OCI-LY7 (cell line): ENCODE data around the gene PLXNB2. TPM values are rescaled to one million over a fixed set of nuclear protein-coding genes. Genes with fewer than 3 reads are reported as not detected.

Experiments used
- BruUV-seq: library from RNA; stranded (reverse); fragments of 400-500 nt; replicated peaks from 2 replicates; lab custom pipeline; 2021; lab: Mats Ljungman, UMichigan
- CTCF ChIA-PET: fragments of 300-600 bp; sonication (Branson Sonifier 250); formaldehyde crosslinking; loops from one replicate; lab custom pipeline; 2022; ENCODE audit warnings: antibody characterized with exemption; ENCODE audit not compliant: unreplicated experiment; lab: Charles Lee
- POLR2A ChIA-PET: fragments of 300-600 bp; sonication (Branson Sonifier 250); formaldehyde crosslinking; loops from one replicate; lab custom pipeline; 2022; ENCODE audit warnings: antibody characterized with exemption; lab: Charles Lee
- DNase-seq: peaks from one replicate; pipeline ENCODE4 v3.0.0-alpha.2; 2015; ENCODE audit warnings: low spot score
- H2AFZ ChIP-seq: fragments of 200-600 bp; sonication (generic), shearing (Covaris generic); 2 replicates; pipeline ENCODE4 v1.6.1; 2014; ENCODE audit warnings: mild to moderate bottlenecking, antibody characterized with exemption, low read length, moderate library complexity
- H3K27ac ChIP-seq: fragments of 200-600 bp; sonication (generic); 2 replicates; pipeline ENCODE4 v1.5.1; 2014; ENCODE audit warnings: mixed run types, low read depth, mild to moderate bottlenecking, moderate library complexity, low read length, inconsistent platforms; ENCODE audit not compliant: poor library complexity, severe bottlenecking
- H3K36me3 ChIP-seq: fragments of 200-600 bp; sonication (generic); 2 replicates; pipeline ENCODE4 v1.6.1; 2014; ENCODE audit warnings: mild to moderate bottlenecking, antibody characterized with exemption, low read length, moderate library complexity, mixed read lengths; ENCODE audit not compliant: insufficient read depth
- H3K4me1 ChIP-seq: fragments of 200-600 bp; sonication (generic); 2 replicates; pipeline ENCODE4 v1.5.1; 2014; ENCODE audit warnings: mild to moderate bottlenecking, low read length; ENCODE audit not compliant: insufficient read depth, poor library complexity, severe bottlenecking
- H3K4me2 ChIP-seq: fragments of 200-600 bp; sonication (generic); 2 replicates; pipeline ENCODE4 v1.6.1; 2014; ENCODE audit warnings: mild to moderate bottlenecking, low read length
- H3K4me3 ChIP-seq: fragments of 200-600 bp; sonication (generic); 2 replicates; pipeline ENCODE4 v1.5.1; 2014; ENCODE audit warnings: mild to moderate bottlenecking, low read depth, low read length; ENCODE audit not compliant: poor library complexity, severe bottlenecking
- H3K79me2 ChIP-seq: fragments of 200-600 bp; sonication (generic); 2 replicates; pipeline ENCODE4 v1.6.1; 2016; ENCODE audit warnings: low read depth, mild to moderate bottlenecking, low read length, moderate library complexity, mixed read lengths; ENCODE audit not compliant: insufficient read depth
- H3K9me2 ChIP-seq: fragments of 200-600 bp; sonication (generic); 2 replicates; pipeline ENCODE4 v1.6.1; 2016; ENCODE audit warnings: mild to moderate bottlenecking, low read length, mixed read lengths; ENCODE audit not compliant: insufficient read depth
- H3K9me3 ChIP-seq: fragments of 200-600 bp; sonication (generic); 2 replicates; pipeline ENCODE4 v1.6.1; 2014; ENCODE audit warnings: mild to moderate bottlenecking, mixed run types, low read length, mixed read lengths
- H4K20me1 ChIP-seq: fragments of 200-600 bp; sonication (generic); 2 replicates; pipeline ENCODE4 v1.6.1; 2014; ENCODE audit warnings: mild to moderate bottlenecking, antibody characterized with exemption, low read length, moderate library complexity, mixed read lengths; ENCODE audit not compliant: insufficient read depth
- CTCF ChIP-seq: fragments of 200-600 bp; sonication (generic); conservative IDR thresholded peaks from 2 replicates; pipeline ENCODE4 v1.5.1; 2014; ENCODE audit warnings: mild to moderate bottlenecking, antibody characterized with exemption, low read length, moderate library complexity, mixed read lengths
- EZH2phosphoT487 ChIP-seq: fragments of 200-600 bp; sonication (generic); IDR thresholded peaks from 2 replicates; pipeline ENCODE4 v1.6.1; 2018; ENCODE audit warnings: low read depth, borderline replicate concordance, mild to moderate bottlenecking, mixed run types, antibody characterized with exemption, low read length, moderate library complexity, mixed read lengths
- intact Hi-C: fragments of 100-400 bp; cut with micrococcal nuclease; formaldehyde crosslinking; loops from one replicate; pipeline ENCODE4 v1.10.0; 2022; ENCODE audit not compliant: unreplicated experiment
- total RNA-seq, 2 experiments: library from RNA; depleted of rRNA in 1 of 2; stranded (reverse); fragments of >200 nt in 1 of 2; shearing (Covaris generic) in 1 of 2; gene quantifications; 2 replicates each; pipeline ENCODE4 v1.2.3, GENCODE V29; 2014 to 2022

The PLXNB2 gene
- total RNA-seq, 2 experiments from 2014 or later = 10.7 to 39.2 TPM

GRCh38 chr22:50308986-50309600 lies 1.6 kb upstream of the PLXNB2 start:
- TF ChIP-seq EZH2phosphoT487 (no peak), CTCF (no peak)
- Histone ChIP-seq H3K27ac (peak overlapping the region; percentile 46), H2AFZ (no peak overlapping the region), H3K9me3 (no peaks in the 10 kb centered on the region), H3K36me3 (no peaks in the 10 kb centered on the region), H4K20me1 (no peaks in the 10 kb centered on the region), H3K79me2 (no peaks in the 10 kb centered on the region), H3K4me1 (peaks cover 65% of the 10 kb centered on the region), H3K4me2 (peak overlapping the region; percentile 54), H3K4me3 (peak overlapping the region; percentile 6), H3K9me2 (no peaks in the 10 kb centered on the region)
- POLR2A ChIA-PET = no interaction called here
- no TSS peak for BruUV-seq
- CTCF ChIA-PET = no interaction called here
- intact Hi-C loops = no loop called here
- no peak for DNase-seq

- H3K27ac ChIP-seq = peak overlapping the region; percentile 46
- H3K4me1 ChIP-seq = peaks cover 65% of the 10 kb centered on the region
- POLR2A ChIA-PET = interaction anchor here (1.4 kb wide), 1 partner anchor 15 kb away, joined by 3 read pairs; no protein-coding TSS in a partner anchor
- BruUV-seq = no TSS peak
- TF ChIP-seq EZH2phosphoT487 (no peak), CTCF (no peak)
- no peak overlapping the region for H2AFZ ChIP-seq
- intact Hi-C loops = no loop called here
- H3K9me2 ChIP-seq = no peaks in the 10 kb centered on the region
- peak overlapping the region; percentile 54 for H3K4me2 ChIP-seq
- H3K9me3 ChIP-seq = no peaks in the 10 kb centered on the region
- peak overlapping the region; percentile 6 for H3K4me3 ChIP-seq
- no peaks in the 10 kb centered on the region for H3K36me3 ChIP-seq
- H4K20me1 ChIP-seq = no peaks in the 10 kb centered on the region
- CTCF ChIA-PET = no interaction called here
- DNase-seq = no peak
- H3K79me2 ChIP-seq = no peaks in the 10 kb centered on the region
These were observed 1.1 kb upstream of the PLXNB2 start for GRCh38 chr22:50308597-50308935.

- CTCF ChIA-PET = no interaction called here
These were observed 597 bp upstream of the PLXNB2 start for GRCh38 chr22:50307890-50308596.

More at GRCh38 chr22:50307890-50308596, 597 bp upstream of the PLXNB2 start:
- Histone ChIP-seq H3K9me2 (no peaks in the 10 kb centered on the region), H3K4me3 (no peak overlapping the region), H4K20me1 (no peaks in the 10 kb centered on the region), H3K9me3 (no peaks in the 10 kb centered on the region), H3K27ac (peak overlapping the region; percentile 46), H2AFZ (no peak overlapping the region), H3K36me3 (no peaks in the 10 kb centered on the region), H3K4me1 (peaks cover 68% of the 10 kb centered on the region), H3K79me2 (no peaks in the 10 kb centered on the region), H3K4me2 (peak overlapping the region; percentile 54)
- no peak for DNase-seq
- intact Hi-C loops = no loop called here
- POLR2A ChIA-PET = interaction anchor here (0.6 to 1.4 kb wide), 2 partner anchors 16 to 183 kb away, joined by 3 to 5 read pairs; no protein-coding TSS in a partner anchor
- TF ChIP-seq CTCF = no peak
- TF ChIP-seq EZH2phosphoT487 = no peak
- no TSS peak for BruUV-seq
